Suppressor macrophage (primary cell): ENCODE measurements around the gene SEMA3D.
A peak's percentile ranks its signal among the peaks of the same experiment; 100 is the strongest.

Source experiments
- DNase-seq, 4 experiments: peaks; one replicate each; pipeline ENCODE4 v3.0.0-alpha.2; 2020 to 2022

SEMA3D gene

DNA sequence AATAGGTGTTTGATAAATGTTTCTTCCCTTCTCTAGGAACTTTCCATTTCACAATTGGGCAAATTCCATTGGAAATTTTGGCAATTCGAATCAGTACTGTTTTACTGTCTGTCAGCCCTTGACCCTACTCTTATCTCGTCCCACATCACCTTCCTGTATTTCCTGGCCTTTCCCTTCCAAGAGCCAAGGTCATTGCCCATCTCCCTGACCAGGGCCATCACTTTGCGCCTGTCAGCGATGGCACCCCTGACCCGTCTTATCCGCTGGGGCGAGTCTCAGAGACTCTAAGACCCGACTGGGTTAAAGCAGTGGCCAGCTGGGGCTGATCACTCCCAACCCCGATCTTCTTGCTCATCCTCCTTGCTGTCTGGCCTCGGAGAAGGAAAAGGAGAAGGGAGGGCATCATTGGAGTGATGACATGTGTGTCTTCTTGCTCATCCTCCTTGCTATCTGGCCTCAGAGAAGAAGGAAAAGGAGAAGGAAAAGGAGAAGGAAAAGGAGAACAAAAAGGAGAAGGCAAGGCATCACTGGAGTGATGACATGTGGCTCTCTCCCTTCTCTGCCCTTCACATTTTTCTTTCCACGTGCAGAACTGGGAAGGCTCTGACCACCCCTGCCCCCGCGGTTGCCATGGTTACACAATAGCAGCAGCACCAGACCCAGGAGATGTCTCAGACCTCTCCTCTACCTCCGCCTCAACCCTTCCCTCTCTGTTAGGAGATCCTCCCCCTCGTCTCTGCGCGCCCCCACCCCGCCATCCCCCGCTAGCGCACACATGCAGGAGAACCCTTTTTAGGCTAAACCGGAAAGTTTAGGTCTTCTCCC lies 2.0 kb downstream of the SEMA3D start:
- no peak for DNase-seq

GRCh38 chr7:85183296-85183695 lies 3.6 kb downstream of the SEMA3D start:
- no peak for DNase-seq

GRCh38 chr7:85178531-85179298 lies 8.1 kb downstream of the SEMA3D start:
- no peak for DNase-seq

- DNase-seq, result no peak
Measured at GRCh38 chr7:85177316-85177715, 9.5 kb downstream of the SEMA3D start.

GRCh38 chr7:85176197-85176596 lies 10.7 kb downstream of the SEMA3D start:
- no peak for DNase-seq

DNA sequence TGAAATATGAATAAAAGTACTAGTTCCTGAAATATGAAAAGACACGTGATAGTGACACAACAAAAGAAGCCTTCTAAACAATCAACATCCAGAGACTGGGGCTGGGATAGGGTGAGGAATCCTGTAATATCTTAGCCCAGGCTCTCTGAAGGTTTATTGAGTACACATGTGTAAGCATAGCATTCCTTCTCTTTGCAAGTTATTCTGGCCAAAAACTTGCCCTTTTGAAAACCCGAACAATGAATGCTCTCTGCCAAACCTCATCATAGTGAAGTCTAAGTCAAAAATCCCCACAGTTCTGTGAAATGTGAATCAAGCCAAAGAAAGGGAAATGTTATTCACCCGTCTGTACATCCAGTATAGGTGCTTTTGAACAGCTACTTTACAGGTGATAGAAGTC lies 11.6 kb downstream of the SEMA3D start:
- no peak for DNase-seq

- DNase-seq, result peak in 1 of 4 experiments; percentile 15
Measured at GRCh38 chr7:85172530-85172941, 14.3 kb downstream of the SEMA3D start.

DNA sequence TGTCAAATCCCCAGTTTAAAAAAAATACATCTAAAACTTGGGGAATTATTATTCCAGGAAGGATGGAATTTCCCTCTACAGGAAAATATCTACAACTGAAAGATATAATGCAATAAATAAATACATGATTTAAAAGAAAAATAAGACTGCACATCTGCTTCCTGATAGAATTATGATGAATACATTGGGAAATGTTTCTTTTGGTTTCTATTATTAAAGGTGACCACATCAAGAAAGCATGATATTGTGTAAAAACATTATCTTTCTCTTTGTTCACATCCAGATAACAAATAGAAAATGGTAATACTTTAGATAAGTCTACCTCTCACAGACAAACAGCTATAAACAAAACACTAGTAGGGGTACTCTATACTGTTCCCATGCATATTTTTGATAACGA lies 19.2 kb downstream of the SEMA3D start:
- DNase-seq, result no peak

- no peak for DNase-seq
Measured at GRCh38 chr7:85165263-85165662, 21.6 kb downstream of the SEMA3D start.

GRCh38 chr7:85164376-85164775 lies 22.5 kb downstream of the SEMA3D start:
- DNase-seq, result no peak

DNA sequence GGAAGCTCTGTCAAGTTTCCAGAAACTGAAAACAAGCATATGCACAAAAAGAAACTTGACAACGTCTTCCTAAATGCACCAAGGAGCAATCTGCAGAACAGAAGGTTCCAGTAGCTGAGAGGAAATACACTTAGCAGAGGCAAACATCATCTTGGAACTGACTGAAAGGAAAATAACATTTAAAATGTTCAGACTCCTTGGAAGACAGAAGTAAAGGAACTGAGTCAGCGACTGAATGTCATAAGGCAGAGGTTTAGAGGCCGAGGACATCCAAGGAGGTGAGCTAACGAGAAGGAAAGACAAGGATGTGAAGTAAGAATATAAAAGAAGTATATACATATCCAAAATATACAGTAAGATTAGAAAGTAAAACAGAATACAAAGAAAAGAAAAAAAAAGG lies 24.1 kb downstream of the SEMA3D start:
- no peak for DNase-seq

DNA sequence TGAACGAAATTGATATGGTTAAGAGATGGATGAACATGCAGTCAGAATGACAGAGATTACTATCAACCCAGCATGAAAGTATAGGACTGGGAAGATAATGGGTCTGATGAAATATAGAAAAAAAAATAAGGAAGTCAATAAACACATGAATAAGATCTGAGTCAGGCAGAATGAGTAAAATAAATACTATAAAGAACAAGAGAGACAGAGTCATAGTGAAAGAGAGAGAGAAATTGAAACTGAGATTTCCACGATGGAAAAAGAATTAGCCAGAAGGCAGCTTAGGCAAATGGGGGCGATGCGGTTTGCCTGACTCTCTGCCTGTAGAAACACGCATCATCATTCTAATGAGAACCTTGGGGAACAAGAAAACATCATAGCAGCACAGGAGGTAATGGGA lies 26.6 kb downstream of the SEMA3D start:
- DNase-seq, result peak in 1 of 4 experiments; percentile 11

DNA sequence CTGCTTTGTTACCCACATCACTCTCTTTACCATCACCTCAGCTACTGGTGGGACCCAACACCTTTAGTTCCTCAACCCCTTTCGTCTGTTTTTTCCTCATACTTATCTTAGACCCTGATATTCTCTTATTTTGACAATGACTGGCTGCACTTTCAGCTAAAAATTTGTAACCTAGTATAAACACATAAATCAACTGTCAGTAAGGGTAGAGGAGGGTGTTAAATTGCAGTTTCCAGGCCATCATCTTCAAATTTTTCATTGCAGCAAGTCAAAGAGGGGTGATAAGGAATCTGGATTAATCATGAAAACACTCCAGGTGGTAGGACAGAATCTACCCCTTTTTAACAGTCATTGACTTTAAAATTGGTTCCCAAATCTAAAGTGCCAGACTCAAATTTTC lies 27.9 kb downstream of the SEMA3D start:
- DNase-seq, result no peak

- DNase-seq, result no peak
Measured at GRCh38 chr7:85156661-85157208, 30.1 kb downstream of the SEMA3D start.

- no peak for DNase-seq
Measured at GRCh38 chr7:85154282-85154937, 32.4 kb downstream of the SEMA3D start.

GRCh38 chr7:85153715-85154114 lies 33.1 kb downstream of the SEMA3D start:
- DNase-seq, result no peak

GRCh38 chr7:85150624-85151023 lies 36.2 kb downstream of the SEMA3D start:
- DNase-seq, result no peak

DNA sequence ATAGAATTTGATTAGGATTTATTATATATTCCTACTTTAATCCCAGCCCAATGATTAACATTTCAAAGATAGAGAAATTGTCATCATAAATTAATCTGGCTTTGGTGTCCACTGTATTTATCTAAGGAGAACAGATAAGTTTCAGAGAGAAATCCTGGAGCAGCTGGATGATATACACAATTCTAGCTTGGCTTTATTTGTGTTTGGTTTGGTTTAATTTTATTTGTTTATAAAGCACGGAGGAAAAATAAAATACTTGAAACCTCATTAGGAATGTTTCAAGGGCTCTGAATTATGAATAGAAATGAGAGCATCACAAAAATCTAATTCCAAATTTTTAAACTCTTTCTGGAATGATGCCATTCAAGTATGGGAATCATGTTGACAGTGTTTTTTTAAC lies 42.1 kb downstream of the SEMA3D start:
- no peak for DNase-seq

GRCh38 chr7:85135977-85136376 lies 50.9 kb downstream of the SEMA3D start:
- DNase-seq, result no peak

GRCh38 chr7:85133560-85133959 lies 53.3 kb downstream of the SEMA3D start:
- no peak for DNase-seq

DNA sequence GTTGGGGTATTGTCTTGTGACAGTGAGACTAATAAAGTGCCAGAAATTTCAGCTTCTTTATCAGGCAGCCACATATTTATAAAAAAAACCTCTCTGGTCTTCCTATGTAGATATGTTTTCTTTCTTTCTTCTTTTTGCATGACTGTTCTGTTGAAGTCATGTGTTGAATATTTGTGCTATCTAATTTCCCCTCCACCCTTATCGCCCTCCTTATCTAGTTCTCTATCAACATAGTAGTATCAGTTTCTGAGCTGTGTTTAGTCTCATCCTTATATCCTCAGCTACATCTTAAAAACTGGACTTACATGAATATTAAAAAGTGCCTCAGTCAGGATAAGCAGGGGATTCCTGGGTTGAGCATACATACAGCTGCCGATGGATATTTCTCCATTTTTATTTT lies 53.9 kb downstream of the SEMA3D start:
- no peak for DNase-seq

GRCh38 chr7:85130702-85131101 lies 56.2 kb downstream of the SEMA3D start:
- DNase-seq, result no peak

- DNase-seq, result no peak
Measured at GRCh38 chr7:85126383-85126782, 60.5 kb downstream of the SEMA3D start.
